HG03575 (cell line): ENCODE measurements around the gene PTMA.
"Not testable (repeated sequence)": the region's sequence is repeated elsewhere in the genome, so short reads cannot be mapped to it uniquely, and the experiment has no call there.

Source experiments
- ATAC-seq: cut with Tn5 transposase; IDR thresholded peaks from one replicate; pipeline ENCODE4 v1.9.1; 2021; ENCODE audit not compliant: unreplicated experiment, insufficient number of reproducible peaks, low FRiP score; ENCODE audit errors: extremely low read depth

The PTMA gene

GRCh38 chr2:231743376-231744116, 35.2 kb downstream of the PTMA start:
- no peak for ATAC-seq

- ATAC-seq: no peak
These were observed 37.1 kb downstream of the PTMA start for GRCh38 chr2:231745303-231746038.

GRCh38 chr2:231748153-231748896, 40.0 kb downstream of the PTMA start:
- not testable (repeated sequence) for ATAC-seq

- ATAC-seq: not testable (repeated sequence)
These were observed 40.7 kb downstream of the PTMA start for GRCh38 chr2:231749016-231749415.

GRCh38 chr2:231751042-231751815, 42.9 kb downstream of the PTMA start:
- no peak for ATAC-seq

- ATAC-seq: no peak
These were observed 43.7 kb downstream of the PTMA start for GRCh38 chr2:231752061-231752460.

- ATAC-seq: no peak
These were observed 53.4 kb downstream of the PTMA start for GRCh38 chr2:231761735-231762134.
